Measurements from ENCODE around the gene ULK3. TPM values are rescaled to one million over a fixed set of nuclear protein-coding genes. Genes with fewer than 3 reads are reported as not detected.

ULK3 gene
- polyA plus RNA-seq, 2 of the 4 experiments (the other 2 are of a cell fraction) = 28.1 to 48.9 TPM

DNA sequence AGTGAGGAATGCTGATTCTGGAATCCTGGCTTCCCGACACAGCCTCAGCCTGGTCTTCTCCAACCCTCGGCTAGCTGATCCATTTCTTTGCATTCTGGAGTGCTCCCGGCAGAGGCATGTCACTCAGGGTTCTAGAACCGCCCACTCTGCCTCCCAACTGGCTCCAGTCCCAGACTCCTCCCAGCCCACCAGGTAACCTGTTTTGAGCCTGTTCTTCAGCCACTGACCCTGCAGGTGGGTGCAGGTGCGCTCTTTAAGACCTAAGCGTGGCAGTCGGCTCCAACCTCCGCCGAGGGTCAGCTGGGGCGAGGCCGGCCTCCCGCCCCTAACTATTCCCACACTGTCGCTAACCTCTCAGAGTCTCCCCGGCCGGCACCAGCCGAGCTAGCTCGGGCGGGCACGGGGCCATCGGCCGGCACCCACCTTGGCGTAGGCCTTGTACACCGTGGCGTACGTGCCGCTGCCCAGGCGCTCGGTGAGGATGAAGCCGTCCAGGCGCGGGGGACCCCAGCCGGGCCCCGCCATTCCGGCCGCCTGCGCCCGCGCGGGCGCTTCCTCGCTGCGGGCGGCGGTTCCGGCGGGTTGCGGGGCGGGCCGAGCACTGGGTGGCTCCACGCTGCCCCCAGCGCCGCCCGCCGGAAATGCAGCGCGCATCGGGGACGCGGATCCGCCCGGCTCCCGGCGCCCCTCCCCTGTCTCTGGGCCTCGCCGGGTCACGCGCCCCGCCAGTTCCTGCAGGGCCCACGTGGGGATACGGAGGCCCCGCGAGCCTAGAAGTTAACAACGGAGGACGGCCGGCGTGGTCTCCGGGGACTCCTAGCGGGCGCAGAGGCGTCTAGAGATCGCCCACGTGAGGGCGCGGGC, at the start of gene ULK3 (continued):
- TF ChIP-seq PHF8 (IDR thresholded peaks at IDR 0.05; ENCODE audit: borderline replicate concordance, low read depth) (peak; percentile 92), POLR2A (IDR thresholded peaks at IDR 0.05; ENCODE audit: low read length) (peak; percentile 88), HES2 (IDR thresholded peaks at IDR 0.05) (no peak), MYC (IDR thresholded peaks at IDR 0.05; ENCODE audit: borderline replicate concordance, low read length) (peak; percentile 96), NR3C1 (IDR thresholded peaks at IDR 0.05) (no peak), ZSCAN20 (CRISPR knock-in tag; IDR thresholded peaks at IDR 0.05) (no peak), ZC3H11A (IDR thresholded peaks at IDR 0.05) (no peak), MAZ (IDR thresholded peaks at IDR 0.05; ENCODE audit: borderline replicate concordance, low read depth, low read length) (0 out of 2 replicates have a peak, but pooled peaks have one; percentile 66), CBX8 (IDR thresholded peaks at IDR 0.05) (no peak), EP300 (IDR thresholded peaks at IDR 0.05) (no peak), RNF2 (IDR thresholded peaks at IDR 0.05; ENCODE audit: borderline replicate concordance, low read depth) (no peak), RFX5 (IDR thresholded peaks at IDR 0.05) (no peak; the same call in 1 of the 2 replicates), CHD2 (IDR thresholded peaks at IDR 0.05; ENCODE audit: low read length, partially characterized antibody) (no peak), POLR2AphosphoS2 (conservative IDR thresholded peaks at IDR 0.05; ENCODE audit: low read length) (no peak), EHMT2 (IDR thresholded peaks at IDR 0.05; ENCODE audit: low read depth) (no peak), BCL3 (IDR thresholded peaks at IDR 0.05) (peak; percentile 89), JUN (IDR thresholded peaks at IDR 0.05) (peak; percentile 77 to 83; a peak in 4 of 5 replicates), CBX2 (IDR thresholded peaks at IDR 0.05; ENCODE audit: borderline replicate concordance, low read depth) (no peak), SMC3 (IDR thresholded peaks at IDR 0.05) (peak; percentile 26; the same call in 1 of the 3 replicates), HOXB5 (CRISPR knock-in tag; IDR thresholded peaks at IDR 0.05) (0 out of 2 replicates have a peak, but pooled peaks have one; percentile 47), FOSB (CRISPR knock-in tag; IDR thresholded peaks at IDR 0.05) (no peak), KDM1A (IDR thresholded peaks at IDR 0.05; ENCODE audit: low read depth) (no peak), MAX (IDR thresholded peaks at IDR 0.05) (peak; percentile 98), ZFP36 (IDR thresholded peaks at IDR 0.05; ENCODE audit: borderline replicate concordance, partially characterized antibody) (no peak), SREBF2 (IDR thresholded peaks at IDR 0.05) (no peak)
- TF ChIP-seq, protein P1, sequence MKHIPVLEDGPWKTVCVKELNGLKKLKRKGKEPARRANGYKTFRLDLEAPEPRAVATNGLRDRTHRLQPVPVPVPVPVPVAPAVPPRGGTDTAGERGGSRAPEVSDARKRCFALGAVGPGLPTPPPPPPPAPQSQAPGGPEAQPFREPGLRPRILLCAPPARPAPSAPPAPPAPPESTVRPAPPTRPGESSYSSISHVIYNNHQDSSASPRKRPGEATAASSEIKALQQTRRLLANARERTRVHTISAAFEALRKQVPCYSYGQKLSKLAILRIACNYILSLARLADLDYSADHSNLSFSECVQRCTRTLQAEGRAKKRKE (CRISPR knock-in tag; IDR thresholded peaks at IDR 0.05; ENCODE audit: low read depth) = 0 out of 2 replicates have a peak, but pooled peaks have one; percentile 48
- TF ChIP-seq, protein P2, sequence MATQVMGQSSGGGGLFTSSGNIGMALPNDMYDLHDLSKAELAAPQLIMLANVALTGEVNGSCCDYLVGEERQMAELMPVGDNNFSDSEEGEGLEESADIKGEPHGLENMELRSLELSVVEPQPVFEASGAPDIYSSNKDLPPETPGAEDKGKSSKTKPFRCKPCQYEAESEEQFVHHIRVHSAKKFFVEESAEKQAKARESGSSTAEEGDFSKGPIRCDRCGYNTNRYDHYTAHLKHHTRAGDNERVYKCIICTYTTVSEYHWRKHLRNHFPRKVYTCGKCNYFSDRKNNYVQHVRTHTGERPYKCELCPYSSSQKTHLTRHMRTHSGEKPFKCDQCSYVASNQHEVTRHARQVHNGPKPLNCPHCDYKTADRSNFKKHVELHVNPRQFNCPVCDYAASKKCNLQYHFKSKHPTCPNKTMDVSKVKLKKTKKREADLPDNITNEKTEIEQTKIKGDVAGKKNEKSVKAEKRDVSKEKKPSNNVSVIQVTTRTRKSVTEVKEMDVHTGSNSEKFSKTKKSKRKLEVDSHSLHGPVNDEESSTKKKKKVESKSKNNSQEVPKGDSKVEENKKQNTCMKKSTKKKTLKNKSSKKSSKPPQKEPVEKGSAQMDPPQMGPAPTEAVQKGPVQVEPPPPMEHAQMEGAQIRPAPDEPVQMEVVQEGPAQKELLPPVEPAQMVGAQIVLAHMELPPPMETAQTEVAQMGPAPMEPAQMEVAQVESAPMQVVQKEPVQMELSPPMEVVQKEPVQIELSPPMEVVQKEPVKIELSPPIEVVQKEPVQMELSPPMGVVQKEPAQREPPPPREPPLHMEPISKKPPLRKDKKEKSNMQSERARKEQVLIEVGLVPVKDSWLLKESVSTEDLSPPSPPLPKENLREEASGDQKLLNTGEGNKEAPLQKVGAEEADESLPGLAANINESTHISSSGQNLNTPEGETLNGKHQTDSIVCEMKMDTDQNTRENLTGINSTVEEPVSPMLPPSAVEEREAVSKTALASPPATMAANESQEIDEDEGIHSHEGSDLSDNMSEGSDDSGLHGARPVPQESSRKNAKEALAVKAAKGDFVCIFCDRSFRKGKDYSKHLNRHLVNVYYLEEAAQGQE (IDR thresholded peaks at IDR 0.05) = no peak
